ENCODE data around the gene PCBP4.
"Not testable (repeated sequence)": the region's sequence is repeated elsewhere in the genome, so short reads cannot be mapped to it uniquely, and the experiment has no call there.

The PCBP4 gene

DNA sequence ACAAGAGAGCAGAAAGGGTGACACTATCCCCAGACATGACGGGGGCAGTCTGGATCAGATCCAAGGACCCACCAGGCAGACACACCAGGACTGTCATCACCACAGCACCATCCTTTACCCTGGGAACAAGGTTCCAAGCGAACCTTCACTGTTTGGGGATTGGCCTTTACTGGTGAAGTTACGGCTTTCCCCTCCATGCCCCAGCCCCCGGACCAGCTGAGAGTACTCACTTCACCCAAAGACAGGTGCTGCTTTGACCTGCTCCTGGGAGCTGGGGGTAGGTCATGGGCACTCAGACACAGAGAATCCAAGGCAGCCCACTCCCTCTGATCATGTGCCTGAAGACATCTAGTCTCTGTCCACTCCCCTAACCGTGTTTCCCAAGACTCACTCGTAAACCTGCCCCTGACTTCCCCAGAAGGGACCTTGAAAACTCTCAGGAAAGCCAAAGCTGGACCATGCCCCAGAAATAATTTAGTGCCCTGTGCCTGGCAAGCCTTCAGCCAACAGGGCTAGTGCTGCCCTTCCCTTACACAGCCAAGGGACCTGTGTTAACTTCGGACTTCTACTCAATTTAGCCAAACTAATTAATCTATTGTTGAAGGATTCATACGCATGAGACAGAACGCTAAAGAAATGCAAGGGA, 28.4 kb downstream of the PCBP4 start:
- no peak for DNase-seq

DNA sequence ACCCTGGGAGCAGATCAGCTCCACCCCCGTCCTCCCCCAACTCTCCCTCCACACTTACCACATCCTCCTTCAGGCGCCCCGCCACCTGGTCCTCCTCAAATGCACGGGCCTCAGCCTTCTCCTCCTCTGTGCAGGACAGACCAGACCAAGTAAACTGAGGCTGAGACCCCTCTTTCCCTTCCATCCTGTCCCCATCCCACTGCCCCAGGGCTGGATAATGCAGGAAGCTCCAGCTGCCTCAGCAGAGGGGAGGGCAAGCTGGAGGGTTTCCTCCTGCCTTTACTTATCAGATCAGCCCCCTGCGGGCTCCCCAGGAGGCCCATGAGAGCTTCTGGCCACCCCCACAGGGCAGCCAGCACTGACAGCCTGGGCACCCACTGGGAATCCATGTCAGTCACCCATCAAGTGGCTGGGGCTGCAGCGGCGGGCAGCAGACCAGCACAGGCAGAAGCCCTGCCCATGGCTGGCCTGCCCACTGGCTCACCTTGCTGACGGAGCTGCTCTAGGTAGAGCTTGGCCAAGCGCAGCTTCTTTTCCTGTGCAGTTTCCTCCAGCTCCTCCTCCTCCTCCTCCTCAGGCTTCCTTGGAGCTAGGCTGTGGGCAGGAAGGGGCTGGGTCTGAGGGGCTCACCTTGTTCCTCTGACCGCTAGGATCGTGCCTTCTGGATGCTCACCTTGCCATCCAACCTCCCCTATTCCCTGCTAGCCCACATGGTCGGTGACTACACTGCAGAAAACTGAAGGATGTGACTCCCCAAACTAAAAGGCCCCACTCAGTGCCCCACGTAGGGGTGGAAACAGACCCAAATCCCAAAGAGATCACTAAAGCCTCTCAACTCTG, 29.4 kb downstream of the PCBP4 start:
- no peak for DNase-seq

DNA sequence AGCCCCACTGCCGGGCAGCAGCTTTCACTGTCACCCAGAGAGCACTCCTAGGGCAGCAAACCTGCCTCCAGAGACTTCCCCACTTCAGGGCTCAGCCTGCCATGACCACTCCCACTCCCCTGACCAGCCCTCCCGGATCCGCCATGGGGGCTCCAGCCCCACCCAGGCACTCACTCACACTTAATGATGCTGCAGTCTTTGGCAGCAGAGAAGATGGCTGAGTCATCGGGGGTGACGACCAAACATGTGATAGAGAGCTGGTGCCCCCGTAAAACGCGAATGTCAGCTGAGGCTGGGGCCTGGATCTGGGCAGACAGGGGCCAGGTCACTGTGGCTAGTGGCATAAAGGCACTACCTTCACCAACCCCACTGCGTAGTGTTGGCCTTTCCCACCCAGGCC, 30.2 kb downstream of the PCBP4 start:
- no peak for DNase-seq

DNA sequence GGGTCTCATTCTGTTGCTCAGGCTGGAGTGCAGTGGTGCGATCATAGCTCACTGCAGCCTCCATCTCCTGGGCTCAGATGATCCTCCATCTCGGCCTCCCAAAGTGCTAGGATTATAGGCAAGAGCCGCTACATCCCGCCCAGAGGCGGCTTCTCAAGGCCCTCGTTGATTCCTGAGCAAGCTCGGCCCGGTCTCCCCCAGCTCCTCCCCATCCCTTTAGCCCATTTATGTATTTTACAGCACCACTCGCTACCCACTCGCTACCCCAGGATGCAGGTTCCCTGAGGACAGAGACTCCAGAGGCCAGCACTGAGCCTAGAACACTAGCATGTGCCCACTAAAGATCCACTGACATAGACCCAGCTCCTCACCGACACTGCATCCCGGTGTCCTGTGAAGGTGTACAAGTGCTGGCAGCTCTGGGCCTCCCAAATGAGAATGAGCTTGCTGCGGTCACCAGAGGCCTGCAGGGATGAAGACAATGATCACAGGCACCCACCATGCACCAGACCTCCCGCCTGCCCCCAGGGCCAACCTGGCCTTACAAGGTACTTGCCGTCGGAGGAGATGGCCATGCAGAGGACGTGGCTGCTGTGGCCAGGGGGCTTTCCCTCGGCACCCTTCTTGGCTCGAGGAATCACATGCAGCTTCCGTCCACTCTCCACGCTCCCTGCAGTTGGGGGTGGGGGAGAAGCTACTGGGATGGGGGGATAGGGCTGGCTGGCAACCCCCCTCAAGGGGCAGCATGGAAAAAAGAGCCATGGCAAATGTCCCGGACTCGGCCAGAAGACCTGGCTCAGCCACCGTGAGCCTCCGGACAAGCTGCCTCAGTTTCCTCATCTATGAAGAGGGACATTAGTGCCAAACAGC, 31.1 kb downstream of the PCBP4 start:
- DNase-seq = no peak

GRCh38 chr3:51934991-51935885, 32.0 kb downstream of the PCBP4 start:
- no peak for DNase-seq

DNA sequence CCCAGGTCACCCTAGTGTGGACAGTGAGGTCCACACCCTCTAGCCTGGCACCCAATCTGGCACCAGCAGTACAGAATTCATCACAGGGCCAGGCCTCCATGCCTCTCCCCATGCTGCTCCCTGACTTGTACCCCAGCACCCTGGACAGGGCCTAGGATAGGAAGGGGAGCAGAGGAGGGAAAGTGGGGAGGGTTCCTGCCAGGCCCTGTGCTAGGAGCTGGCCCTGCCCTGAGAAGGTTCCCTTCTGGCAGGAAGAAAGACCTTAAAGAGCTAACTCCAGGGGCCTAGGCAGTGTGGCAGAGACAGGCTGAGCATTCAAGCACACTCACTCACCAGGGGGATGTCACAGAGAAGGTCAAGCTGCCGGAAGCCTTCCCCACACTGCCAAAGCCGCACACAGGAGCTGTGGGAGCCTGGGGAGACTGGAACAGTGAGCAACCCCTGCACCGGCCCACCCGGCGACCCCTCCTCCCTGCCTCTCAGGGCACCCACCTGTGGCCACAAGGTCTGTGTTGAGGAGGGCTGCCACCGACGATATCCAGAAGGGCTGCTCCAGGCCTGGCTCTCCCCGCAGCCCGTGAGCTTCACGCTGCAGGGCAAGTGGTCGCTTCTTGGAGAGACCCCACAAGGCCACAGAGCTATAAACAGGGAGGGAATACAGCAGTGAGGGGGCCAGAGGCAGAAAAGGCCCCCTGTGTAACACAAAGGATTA, 33.0 kb downstream of the PCBP4 start:
- no peak for DNase-seq

DNA sequence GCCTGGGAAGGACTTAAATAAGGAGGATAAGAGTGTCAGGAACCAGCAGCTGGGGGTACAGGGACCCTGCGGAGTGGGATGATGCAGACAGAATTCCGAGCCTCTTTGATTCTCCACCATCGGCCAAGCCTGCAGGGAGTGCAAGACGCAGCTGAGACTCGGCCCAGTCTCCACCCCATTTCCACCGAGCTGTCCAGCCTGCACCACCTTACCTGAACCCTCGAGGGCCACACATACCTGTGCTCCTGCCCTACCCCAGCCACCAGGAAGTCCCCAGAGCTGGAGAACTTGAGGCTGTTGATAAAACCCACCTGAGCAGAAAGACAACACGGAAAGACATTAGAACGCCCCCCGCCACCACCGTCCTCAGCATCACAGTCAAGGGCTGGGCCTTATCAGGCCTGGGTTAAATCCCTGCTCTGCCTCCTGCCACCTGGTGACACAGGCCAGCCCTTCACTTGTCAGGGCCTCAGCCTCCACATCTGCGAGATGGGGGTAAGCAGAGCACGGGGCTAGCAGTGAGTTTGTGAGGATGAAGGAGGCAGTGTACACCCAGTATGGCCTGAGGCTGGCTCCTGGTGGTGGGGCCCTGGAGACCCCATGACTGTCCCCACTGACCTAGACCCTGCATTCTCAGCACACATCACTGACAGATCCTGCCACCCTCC, 33.6 kb downstream of the PCBP4 start:
- DNase-seq = no peak

DNA sequence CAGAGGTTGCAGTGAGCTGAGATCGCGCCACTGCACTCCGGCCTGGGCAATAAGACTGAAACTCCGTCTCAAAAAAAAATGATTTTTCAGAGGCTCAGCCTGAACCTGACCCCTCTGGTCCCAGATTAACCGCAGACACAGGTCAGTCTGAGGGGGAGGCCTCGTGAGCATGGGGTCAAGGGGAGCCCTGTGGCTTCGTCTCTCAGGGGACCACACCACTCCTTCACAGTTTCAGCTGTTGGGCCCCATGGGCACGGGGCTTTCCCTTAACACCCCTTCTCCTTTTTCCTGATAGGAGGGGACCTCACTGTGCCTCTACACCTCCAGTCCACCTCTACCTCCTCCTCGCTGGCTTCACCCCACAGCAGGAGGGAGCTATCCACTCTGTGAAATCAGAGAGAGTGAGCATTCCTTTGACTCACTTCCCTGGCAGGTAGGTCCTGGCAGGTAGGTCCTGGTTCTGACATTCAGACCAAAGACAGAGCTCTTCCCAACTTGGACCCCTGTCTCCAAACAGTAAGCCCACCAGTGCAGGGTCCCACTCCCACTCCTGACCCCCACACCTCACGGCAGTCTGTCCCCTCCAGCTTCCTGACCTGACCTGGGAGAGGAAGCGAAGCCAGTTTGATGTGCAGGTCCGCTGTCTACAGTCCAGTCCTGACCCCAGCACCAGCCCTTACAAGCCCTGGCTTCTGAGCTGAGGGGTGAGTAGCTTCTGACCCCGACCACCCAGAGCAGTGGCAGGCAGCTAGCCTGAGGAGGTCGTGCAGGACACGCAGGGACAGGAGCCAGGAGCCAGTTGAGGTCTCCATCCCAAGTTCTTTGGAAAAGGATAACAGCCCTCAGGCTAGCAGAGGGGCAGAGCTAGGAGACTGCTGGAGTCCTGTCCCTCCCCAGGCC, 34.5 kb downstream of the PCBP4 start:
- no peak for DNase-seq

GRCh38 chr3:51931756-51932155, 35.5 kb downstream of the PCBP4 start:
- DNase-seq = no peak

GRCh38 chr3:51930439-51930838, 36.8 kb downstream of the PCBP4 start:
- DNase-seq = no peak

GRCh38 chr3:51929420-51930003, 37.7 kb downstream of the PCBP4 start:
- DNase-seq = no peak

DNA sequence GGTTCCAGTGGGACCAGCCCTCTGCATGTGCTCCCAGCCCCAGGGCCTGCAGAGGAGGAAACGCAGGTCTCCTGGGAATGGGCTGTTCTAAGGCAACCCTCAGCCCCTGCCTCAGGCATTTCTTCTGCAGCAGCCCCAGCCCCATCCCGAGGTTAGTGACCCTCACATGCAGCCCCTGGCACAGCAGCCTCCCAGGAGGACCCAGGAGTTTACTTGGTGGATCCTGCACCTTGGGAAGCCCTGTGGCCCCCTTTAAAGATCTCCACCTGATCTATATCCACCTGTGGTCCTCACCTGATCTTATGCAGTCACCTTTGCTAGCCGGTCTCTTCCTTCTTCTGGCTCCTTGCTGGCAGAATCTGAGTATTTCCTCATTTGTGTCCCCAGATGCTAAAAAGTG, 38.3 kb downstream of the PCBP4 start:
- not testable (repeated sequence) for DNase-seq

GRCh38 chr3:51928438-51928837, 38.8 kb downstream of the PCBP4 start:
- no peak for DNase-seq

- no peak for DNase-seq
These were observed 39.9 kb downstream of the PCBP4 start for GRCh38 chr3:51927061-51927977.

DNA sequence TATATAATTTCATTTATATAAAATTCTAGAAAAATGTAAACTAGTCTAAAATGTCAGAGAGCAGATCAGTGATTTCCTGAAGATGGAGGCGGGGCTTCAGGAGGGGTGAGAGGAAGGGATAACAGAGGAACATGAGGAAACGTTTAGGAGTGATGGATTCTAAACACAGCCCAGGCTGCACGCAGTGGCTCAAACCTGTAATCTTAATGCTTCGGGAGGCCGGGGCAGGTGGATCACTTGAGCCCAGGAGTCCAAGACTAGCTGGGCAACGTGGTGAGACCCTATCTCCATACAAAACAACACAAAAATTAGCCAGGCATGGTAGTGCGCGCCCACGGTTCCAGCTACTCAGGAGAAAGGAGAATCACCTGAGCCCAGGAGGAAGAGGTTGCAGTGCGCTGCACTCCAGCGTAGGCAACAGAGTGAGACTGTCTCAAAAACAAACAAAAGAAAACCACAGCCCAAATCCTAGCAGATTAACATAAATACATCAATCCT, 46.1 kb downstream of the PCBP4 start:
- DNase-seq = no peak

GRCh38 chr3:51916418-51916817, 50.8 kb downstream of the PCBP4 start:
- no peak for DNase-seq

DNA sequence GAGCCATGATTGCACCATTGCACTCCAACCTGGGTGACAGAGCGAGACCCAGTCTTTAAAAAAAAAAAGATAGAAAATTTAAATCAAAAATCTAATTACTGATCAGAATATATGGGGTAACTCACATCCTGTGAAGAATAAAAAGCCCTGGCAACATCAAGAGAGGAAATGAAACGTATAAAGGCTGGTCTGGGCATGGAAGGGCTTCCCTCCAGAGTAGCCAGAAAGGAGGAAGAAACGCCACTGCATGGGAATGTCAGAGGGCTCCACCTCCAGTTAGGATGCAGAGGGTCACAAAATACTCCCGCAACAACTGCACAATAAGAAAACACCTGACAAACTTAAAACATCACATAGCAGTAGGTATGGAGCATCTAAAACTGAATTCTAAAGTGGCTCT, 59.2 kb downstream of the PCBP4 start:
- no peak for DNase-seq
